Fibroblast of the aortic adventitia (primary cell): ENCODE results near the gene APCDD1L. TPM values are rescaled to one million over a fixed set of nuclear protein-coding genes. Genes with fewer than 3 reads are reported as not detected.

Source experiments
- DNase-seq: peaks from one replicate; pipeline ENCODE4 v3.0.0-alpha.2; 2010; ENCODE audit warnings: low read depth
- H3K4me3 ChIP-seq: 2 replicates; pipeline ENCODE4 v1.5.1; 2011; ENCODE audit warnings: low read depth, mild to moderate bottlenecking, control low read depth, low read length, moderate library complexity
- CTCF ChIP-seq: IDR thresholded peaks from 2 replicates; pipeline ENCODE4 v1.5.1; 2011; ENCODE audit warnings: mild to moderate bottlenecking, low read length, control low read depth, inconsistent platforms; ENCODE audit not compliant: insufficient read depth
- total RNA-seq: library from RNA; depleted of rRNA; stranded (reverse); fragments of >200 nt; gene quantifications from 2 replicates; pipeline ENCODE4 v1.2.3, GENCODE V29; 2012; ENCODE audit warnings: low replicate concordance

The APCDD1L gene
- total RNA-seq, 1 donor = 20.8 TPM

GRCh38 chr20:58497724-58498469, 17.3 kb downstream of the APCDD1L start:
- H3K4me3 ChIP-seq = no peak overlapping the region
- TF ChIP-seq CTCF = no peak
- DNase-seq = no peak

GRCh38 chr20:58497076-58497641, 18.0 kb downstream of the APCDD1L start:
- H3K4me3 ChIP-seq = no peak overlapping the region
- no peak for DNase-seq
- no peak for TF ChIP-seq CTCF

GRCh38 chr20:58496429-58496769, 18.8 kb downstream of the APCDD1L start:
- DNase-seq = no peak
- H3K4me3 ChIP-seq = no peak overlapping the region
- TF ChIP-seq CTCF = no peak

- no peak for DNase-seq
- no peak overlapping the region for H3K4me3 ChIP-seq
- TF ChIP-seq CTCF = no peak
These were observed 19.4 kb downstream of the APCDD1L start for GRCh38 chr20:58495623-58496428.

GRCh38 chr20:58494923-58495622, 20.1 kb downstream of the APCDD1L start:
- no peak for DNase-seq
- no peak for TF ChIP-seq CTCF
- H3K4me3 ChIP-seq = no peak overlapping the region

- DNase-seq = no peak
- no peak overlapping the region for H3K4me3 ChIP-seq
- TF ChIP-seq CTCF = no peak
These were observed 22.2 kb downstream of the APCDD1L start for GRCh38 chr20:58492795-58493524.
